ENCODE measurements around the gene INSYN1.

GRCh38 chr15:73712107-73712506 is 41.0 kb downstream of the INSYN1 start:
- no peak for TF ChIP-seq CTCF (IDR thresholded peaks at IDR 0.05)
- TF ChIP-seq EZH2 (IDR thresholded peaks at IDR 0.05; ENCODE audit: borderline replicate concordance, insufficient read depth, low read depth, low read length, poor library complexity, severe bottlenecking): no peak
